IMR-90 (cell line): ENCODE data around the gene PANX1.

ENCODE experiments used
- CEBPB ChIP-seq: IDR thresholded peaks from 2 replicates; pipeline ENCODE4 v1.6.1; 2012; ENCODE audit warnings: low read depth, low read length, improper control_type of control experiment
- MAZ ChIP-seq: IDR thresholded peaks from 2 replicates; pipeline ENCODE4 v1.6.1; 2012; ENCODE audit warnings: low read depth, mild to moderate bottlenecking, low read length, improper control_type of control experiment, moderate library complexity, borderline replicate concordance
- TF ChIP-seq, protein P1 (sequence below): conservative IDR thresholded peaks from 2 replicates; pipeline ENCODE4 v1.5.1; 2012; ENCODE audit warnings: mild to moderate bottlenecking, low read depth, low read length, improper control_type of control experiment

DNA sequence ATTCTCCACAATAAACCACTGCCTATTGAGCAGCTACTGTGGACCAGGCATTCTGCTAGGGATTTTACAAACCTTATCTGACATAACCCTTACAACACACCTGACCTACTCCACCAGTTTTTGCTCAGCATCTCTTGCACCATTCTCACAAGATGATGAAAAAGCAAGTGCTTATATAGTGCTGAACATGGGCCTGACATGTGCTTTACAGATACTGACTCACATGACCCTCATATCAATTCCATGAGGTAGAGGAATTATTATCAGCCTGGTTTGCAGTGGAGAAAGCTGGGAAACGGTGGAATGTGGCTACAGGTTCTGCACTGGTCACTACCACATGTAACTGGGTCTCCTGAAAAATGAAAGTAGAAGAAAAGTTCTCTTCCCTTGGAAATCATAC is 37.5 kb upstream of the PANX1 start:
- TF ChIP-seq MAZ (no peak), CEBPB (no peak)
- TF ChIP-seq, protein P1, sequence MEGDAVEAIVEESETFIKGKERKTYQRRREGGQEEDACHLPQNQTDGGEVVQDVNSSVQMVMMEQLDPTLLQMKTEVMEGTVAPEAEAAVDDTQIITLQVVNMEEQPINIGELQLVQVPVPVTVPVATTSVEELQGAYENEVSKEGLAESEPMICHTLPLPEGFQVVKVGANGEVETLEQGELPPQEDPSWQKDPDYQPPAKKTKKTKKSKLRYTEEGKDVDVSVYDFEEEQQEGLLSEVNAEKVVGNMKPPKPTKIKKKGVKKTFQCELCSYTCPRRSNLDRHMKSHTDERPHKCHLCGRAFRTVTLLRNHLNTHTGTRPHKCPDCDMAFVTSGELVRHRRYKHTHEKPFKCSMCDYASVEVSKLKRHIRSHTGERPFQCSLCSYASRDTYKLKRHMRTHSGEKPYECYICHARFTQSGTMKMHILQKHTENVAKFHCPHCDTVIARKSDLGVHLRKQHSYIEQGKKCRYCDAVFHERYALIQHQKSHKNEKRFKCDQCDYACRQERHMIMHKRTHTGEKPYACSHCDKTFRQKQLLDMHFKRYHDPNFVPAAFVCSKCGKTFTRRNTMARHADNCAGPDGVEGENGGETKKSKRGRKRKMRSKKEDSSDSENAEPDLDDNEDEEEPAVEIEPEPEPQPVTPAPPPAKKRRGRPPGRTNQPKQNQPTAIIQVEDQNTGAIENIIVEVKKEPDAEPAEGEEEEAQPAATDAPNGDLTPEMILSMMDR = no peak
